Measurements from ENCODE around the gene SFMBT2. TPM values are rescaled to one million over a fixed set of nuclear protein-coding genes. Genes with fewer than 3 reads are reported as not detected.
A peak's percentile ranks its signal among the peaks of the same experiment; 100 is the strongest.
"Not testable (repeated sequence)": the region's sequence is repeated elsewhere in the genome, so short reads cannot be mapped to it uniquely, and the experiment has no call there.

The SFMBT2 gene
- total and polyA plus RNA-seq, 5 donors from 2014 or later, result 1.3 to 21.2 (median 1.6) TPM

DNA sequence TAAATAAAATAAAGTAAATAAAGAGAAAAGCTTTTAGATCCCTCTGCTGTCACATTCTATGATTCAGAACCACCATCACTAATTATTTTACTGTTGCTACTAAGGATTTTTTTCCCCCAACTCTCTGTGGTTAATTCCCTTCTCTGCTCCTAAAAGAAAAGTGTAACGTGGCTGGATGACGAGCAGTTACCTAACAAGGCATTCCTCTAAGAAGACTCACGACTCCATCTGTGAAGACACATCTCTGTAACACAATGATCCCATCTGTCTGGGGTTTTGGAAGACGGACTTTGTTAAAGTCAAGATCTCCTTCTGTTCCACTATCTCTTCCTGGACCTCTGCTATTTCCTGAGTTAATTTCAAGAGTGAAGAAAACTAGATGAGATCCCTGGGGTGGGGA, 179.9 kb downstream of the SFMBT2 start:
- Mint-ChIP-seq H3K9me3 (peaks cover 0 to 6% (median 4%) of the 10 kb centered on the region in 7 donors), H3K27ac (no peak overlapping the region), H3K27me3 (no peaks in the 10 kb centered on the region), H3K36me3 (peaks cover 30% of the 10 kb centered on the region), H3K4me1 (peaks cover 5 to 19% (median 13%) of the 10 kb centered on the region in 4 donors), H3K4me3 (no peak overlapping the region)
- H3K4me1 ChIP-seq (ENCODE audit: control insufficient read depth, insufficient read depth, low read length, poor library complexity, severe bottlenecking), result no peaks in the 10 kb centered on the region
- no peaks in the 10 kb centered on the region for H3K9me3 ChIP-seq (ENCODE audit: control insufficient read depth in 2 of 2, low read length in 2 of 2)
- H3K27ac ChIP-seq (ENCODE audit: insufficient read depth, low read length, poor library complexity, severe bottlenecking), result no peak overlapping the region
- H3K4me3 ChIP-seq (ENCODE audit: low read depth, low read length), result no peak overlapping the region
- ATAC-seq (ENCODE audit: low read depth in 2 of 2), result no peak
- H3K36me3 ChIP-seq (ENCODE audit: control insufficient read depth, insufficient read depth, low read length), result peaks cover 16% of the 10 kb centered on the region
- no peaks in the 10 kb centered on the region for H3K27me3 ChIP-seq (ENCODE audit: control insufficient read depth, insufficient read depth, low read length)
- no peak for DNase-seq

DNA sequence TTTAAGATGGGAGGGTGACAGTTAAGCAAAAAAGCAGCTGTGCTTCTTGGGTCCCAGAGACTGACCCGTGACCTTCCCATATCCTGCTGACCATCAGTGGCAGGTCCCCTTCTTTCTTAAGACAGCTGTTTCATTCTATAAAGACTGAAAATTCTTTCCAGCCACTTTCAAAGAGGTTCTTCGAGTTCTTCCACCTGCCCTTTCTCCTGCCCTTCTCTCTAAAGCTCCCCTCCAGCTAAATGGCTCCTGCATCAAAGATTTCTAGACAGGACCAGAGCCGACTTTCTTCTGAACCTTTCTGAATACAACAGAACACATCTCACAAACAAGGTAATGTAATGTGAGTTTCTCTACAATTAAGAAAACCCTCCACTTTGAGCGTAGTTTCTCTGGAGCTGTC, 180.8 kb downstream of the SFMBT2 start:
- no peak for ATAC-seq (ENCODE audit: low read depth in 2 of 2)
- peaks cover 0 to 6% (median 2%) of the 10 kb centered on the region in 7 donors for H3K9me3 Mint-ChIP-seq
- H3K27me3 ChIP-seq (ENCODE audit: control insufficient read depth, insufficient read depth, low read length), result no peaks in the 10 kb centered on the region
- H3K27ac Mint-ChIP-seq, result peak overlapping the region in 2 of 3 donors; percentile 27
- peaks cover 33% of the 10 kb centered on the region for H3K36me3 Mint-ChIP-seq
- no peak for DNase-seq
- peaks cover 23% of the 10 kb centered on the region for H3K36me3 ChIP-seq (ENCODE audit: control insufficient read depth, insufficient read depth, low read length)
- peaks cover 5 to 15% (median 11%) of the 10 kb centered on the region in 4 donors for H3K4me1 Mint-ChIP-seq
- H3K4me1 ChIP-seq (ENCODE audit: control insufficient read depth, insufficient read depth, low read length, poor library complexity, severe bottlenecking), result no peaks in the 10 kb centered on the region
- H3K9me3 ChIP-seq (ENCODE audit: control insufficient read depth in 2 of 2, low read length in 2 of 2), result peaks cover 0 to 2% of the 10 kb centered on the region in 2 experiments
- no peak overlapping the region for H3K4me3 Mint-ChIP-seq
- no peaks in the 10 kb centered on the region for H3K27me3 Mint-ChIP-seq
- H3K4me3 ChIP-seq (ENCODE audit: low read depth, low read length), result no peak overlapping the region
- H3K27ac ChIP-seq (ENCODE audit: insufficient read depth, low read length, poor library complexity, severe bottlenecking), result no peak overlapping the region

DNA sequence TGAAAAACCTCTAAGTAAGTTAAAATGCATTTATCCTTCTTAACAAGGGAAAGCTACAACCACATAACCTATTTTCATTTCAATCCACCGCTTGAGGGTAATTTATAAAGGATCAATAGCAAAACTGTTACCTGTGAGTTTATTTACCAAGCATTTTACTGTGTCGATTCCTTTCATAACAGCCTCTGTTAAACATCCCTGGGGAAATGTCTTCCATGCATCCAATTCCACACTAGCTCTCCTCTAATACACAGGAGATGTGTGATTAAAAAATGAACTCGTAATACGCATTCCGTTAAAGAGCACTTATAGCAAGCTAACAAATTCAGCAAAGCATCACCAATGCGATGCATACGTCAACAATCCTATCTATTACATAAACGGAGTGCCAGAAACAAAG, 185.7 kb downstream of the SFMBT2 start:
- H3K27me3 ChIP-seq (ENCODE audit: control insufficient read depth, insufficient read depth, low read length), result no peaks in the 10 kb centered on the region
- peaks cover 7 to 8% of the 10 kb centered on the region in 2 experiments for H3K9me3 ChIP-seq (ENCODE audit: control insufficient read depth in 2 of 2, low read length in 2 of 2)
- H3K36me3 Mint-ChIP-seq, result peaks cover 48% of the 10 kb centered on the region
- H3K27ac ChIP-seq (ENCODE audit: insufficient read depth, low read length, poor library complexity, severe bottlenecking), result no peak overlapping the region
- ATAC-seq (ENCODE audit: low read depth in 2 of 2) (no peak), DNase-seq (no peak)
- H3K4me1 ChIP-seq (ENCODE audit: control insufficient read depth, insufficient read depth, low read length, poor library complexity, severe bottlenecking), result no peaks in the 10 kb centered on the region
- no peak overlapping the region for H3K4me3 ChIP-seq (ENCODE audit: low read depth, low read length)
- peaks cover 0 to 2% (median 0%) of the 10 kb centered on the region in 4 donors for H3K4me1 Mint-ChIP-seq
- H3K27ac Mint-ChIP-seq, result peak overlapping the region in 1 of 3 donors; percentile 27
- H3K9me3 Mint-ChIP-seq, result peaks cover 0 to 23% (median 5%) of the 10 kb centered on the region in 7 donors
- peaks cover 36% of the 10 kb centered on the region for H3K36me3 ChIP-seq (ENCODE audit: control insufficient read depth, insufficient read depth, low read length)
- H3K27me3 Mint-ChIP-seq, result no peaks in the 10 kb centered on the region
- no peak overlapping the region for H3K4me3 Mint-ChIP-seq

DNA sequence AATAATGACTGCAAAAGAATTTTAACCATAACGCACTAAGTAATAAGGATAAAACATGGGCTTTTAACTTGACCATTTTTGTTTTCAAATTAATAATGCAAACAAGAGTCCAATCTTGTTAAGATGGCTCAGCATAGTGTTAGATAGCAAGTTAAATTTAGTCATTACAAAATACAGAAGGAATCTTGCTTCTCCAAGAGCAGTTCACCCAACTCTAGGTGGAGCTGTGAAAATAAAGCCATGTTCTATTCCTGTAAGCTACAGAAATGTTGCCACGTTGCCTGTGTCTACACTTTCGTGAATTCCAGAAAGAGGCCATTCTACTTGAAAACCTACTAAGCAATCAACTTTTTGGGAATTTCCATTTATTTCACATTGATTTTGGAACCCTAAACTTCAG, 191.9 kb downstream of the SFMBT2 start:
- Histone ChIP-seq H3K27me3 (ENCODE audit: control insufficient read depth, insufficient read depth, low read length) (no peaks in the 10 kb centered on the region), H3K4me3 (ENCODE audit: low read depth, low read length) (no peak overlapping the region), H3K36me3 (ENCODE audit: control insufficient read depth, insufficient read depth, low read length) (peaks cover 9% of the 10 kb centered on the region), H3K4me1 (ENCODE audit: control insufficient read depth, insufficient read depth, low read length, poor library complexity, severe bottlenecking) (no peaks in the 10 kb centered on the region), H3K27ac (ENCODE audit: insufficient read depth, low read length, poor library complexity, severe bottlenecking) (no peak overlapping the region), H3K9me3 (ENCODE audit: control insufficient read depth in 2 of 2, low read length in 2 of 2) (peaks cover 2 to 4% of the 10 kb centered on the region in 2 experiments)
- DNase-seq (no peak), ATAC-seq (ENCODE audit: low read depth in 2 of 2) (no peak)
- Mint-ChIP-seq H3K4me1 (peaks cover 0 to 6% (median 2%) of the 10 kb centered on the region in 4 donors), H3K4me3 (no peak overlapping the region), H3K9me3 (peaks cover 0 to 9% (median 1%) of the 10 kb centered on the region in 7 donors), H3K27me3 (no peaks in the 10 kb centered on the region), H3K36me3 (peaks cover 40% of the 10 kb centered on the region), H3K27ac (no peak overlapping the region)

DNA sequence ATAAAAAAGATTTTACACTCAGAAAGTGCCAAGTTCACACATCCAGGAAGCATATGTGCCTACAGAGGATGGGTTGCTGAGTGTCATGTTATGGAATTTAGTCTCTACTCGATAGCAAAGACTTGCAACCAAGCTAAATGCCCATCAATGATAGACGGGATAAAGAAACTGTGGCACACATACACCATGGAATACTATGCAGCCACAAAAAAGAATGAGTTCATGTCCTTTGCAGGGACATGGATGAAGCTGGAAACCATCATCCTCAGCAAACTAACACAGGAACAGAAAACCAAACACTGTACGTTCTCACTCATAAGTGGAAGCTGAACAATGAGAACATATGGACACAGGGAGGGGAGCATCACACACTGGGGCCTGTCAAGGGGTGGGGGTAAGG, 198.1 kb downstream of the SFMBT2 start:
- not testable (repeated sequence) for H3K4me3 Mint-ChIP-seq; H3K4me3 ChIP-seq (ENCODE audit: low read depth, low read length); H3K4me1 ChIP-seq (ENCODE audit: control insufficient read depth, insufficient read depth, low read length, poor library complexity, severe bottlenecking); H3K36me3 ChIP-seq (ENCODE audit: control insufficient read depth, insufficient read depth, low read length); H3K4me1 Mint-ChIP-seq; ATAC-seq (ENCODE audit: low read depth in 2 of 2); H3K27ac Mint-ChIP-seq; H3K27ac ChIP-seq (ENCODE audit: insufficient read depth, low read length, poor library complexity, severe bottlenecking); H3K27me3 Mint-ChIP-seq; DNase-seq; H3K9me3 Mint-ChIP-seq; H3K27me3 ChIP-seq (ENCODE audit: control insufficient read depth, insufficient read depth, low read length); H3K9me3 ChIP-seq (ENCODE audit: control insufficient read depth in 2 of 2, low read length in 2 of 2)
- H3K36me3 Mint-ChIP-seq, result peaks cover 44% of the 10 kb centered on the region

DNA sequence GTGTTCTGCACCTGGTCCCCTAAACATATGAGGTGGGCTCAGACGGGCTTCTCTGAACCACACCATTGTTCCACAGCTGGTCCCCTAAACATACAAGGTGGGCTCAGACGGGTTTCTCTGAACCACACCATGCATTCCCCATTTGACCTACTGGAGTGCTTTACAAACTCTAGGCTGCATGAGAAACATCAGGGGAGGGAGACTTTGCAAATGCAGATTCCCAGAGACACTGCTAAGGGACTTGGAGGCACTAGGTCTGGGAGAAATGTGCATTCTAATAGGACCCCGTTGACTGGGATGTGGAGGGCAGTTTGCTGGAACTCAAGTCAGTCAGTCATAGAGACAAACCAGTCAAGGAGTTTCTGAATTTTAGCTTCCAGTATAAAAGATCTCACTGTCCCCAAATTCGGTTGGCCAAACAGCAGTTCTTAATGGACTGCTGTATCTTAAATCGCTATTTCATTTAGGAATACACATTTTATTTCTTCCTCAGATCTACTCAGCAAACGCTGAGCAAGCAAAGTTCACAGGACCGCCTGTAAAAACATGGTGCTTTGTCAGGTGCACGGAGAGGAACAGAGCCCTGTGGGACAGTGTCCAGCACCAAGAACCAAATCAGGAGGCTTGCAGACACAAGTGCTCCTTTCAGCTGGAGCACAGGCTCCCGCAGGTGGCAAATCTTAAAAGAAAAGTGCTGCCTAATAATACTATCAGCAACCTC, 198.8 kb downstream of the SFMBT2 start:
- Histone ChIP-seq H3K4me3 (ENCODE audit: low read depth, low read length) (no peak overlapping the region), H3K27me3 (ENCODE audit: control insufficient read depth, insufficient read depth, low read length) (no peaks in the 10 kb centered on the region), H3K9me3 (ENCODE audit: control insufficient read depth in 2 of 2, low read length in 2 of 2) (no peaks in the 10 kb centered on the region), H3K36me3 (ENCODE audit: control insufficient read depth, insufficient read depth, low read length) (peaks cover 7% of the 10 kb centered on the region), H3K4me1 (ENCODE audit: control insufficient read depth, insufficient read depth, low read length, poor library complexity, severe bottlenecking) (no peaks in the 10 kb centered on the region), H3K27ac (ENCODE audit: insufficient read depth, low read length, poor library complexity, severe bottlenecking) (no peak overlapping the region)
- H3K4me3 Mint-ChIP-seq, result no peak overlapping the region
- H3K4me1 Mint-ChIP-seq, result peaks cover 0 to 8% (median under 1%) of the 10 kb centered on the region in 4 donors
- no peak overlapping the region for H3K27ac Mint-ChIP-seq
- no peaks in the 10 kb centered on the region for H3K9me3 Mint-ChIP-seq
- ATAC-seq (ENCODE audit: low read depth in 2 of 2) (no peak), DNase-seq (no peak)
- peaks cover 46% of the 10 kb centered on the region for H3K36me3 Mint-ChIP-seq
- H3K27me3 Mint-ChIP-seq, result no peaks in the 10 kb centered on the region

DNA sequence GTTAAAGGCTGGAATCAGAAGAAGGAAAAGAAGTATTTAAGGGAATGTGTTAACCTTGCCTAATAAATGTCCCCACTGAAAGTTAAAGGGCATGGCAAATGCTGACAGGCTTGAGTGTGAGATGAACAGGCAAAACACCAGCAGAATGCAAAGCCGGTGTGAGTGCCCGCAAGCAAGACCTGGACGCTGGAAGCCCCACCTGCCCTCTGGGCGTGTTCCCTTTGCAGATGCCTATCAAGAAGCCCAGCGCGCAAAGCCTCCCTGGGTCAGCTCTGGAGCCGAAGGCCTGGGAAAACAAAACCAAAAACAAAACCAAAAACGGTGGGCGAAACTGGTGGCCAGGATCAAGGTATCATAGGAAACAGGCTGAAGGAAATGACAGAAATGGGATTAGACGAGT, 200.3 kb downstream of the SFMBT2 start:
- peaks cover 0 to 8% (median 2%) of the 10 kb centered on the region in 4 donors for H3K4me1 Mint-ChIP-seq
- no peaks in the 10 kb centered on the region for H3K4me1 ChIP-seq (ENCODE audit: control insufficient read depth, insufficient read depth, low read length, poor library complexity, severe bottlenecking)
- ATAC-seq (ENCODE audit: low read depth in 2 of 2) (no peak), DNase-seq (no peak)
- H3K27ac Mint-ChIP-seq, result peak overlapping the region in 1 of 3 donors; percentile 72
- H3K9me3 Mint-ChIP-seq, result no peaks in the 10 kb centered on the region
- no peak overlapping the region for H3K27ac ChIP-seq (ENCODE audit: insufficient read depth, low read length, poor library complexity, severe bottlenecking)
- no peaks in the 10 kb centered on the region for H3K27me3 Mint-ChIP-seq
- no peaks in the 10 kb centered on the region for H3K27me3 ChIP-seq (ENCODE audit: control insufficient read depth, insufficient read depth, low read length)
- H3K4me3 Mint-ChIP-seq, result no peak overlapping the region
- peaks cover 10% of the 10 kb centered on the region for H3K36me3 ChIP-seq (ENCODE audit: control insufficient read depth, insufficient read depth, low read length)
- no peak overlapping the region for H3K4me3 ChIP-seq (ENCODE audit: low read depth, low read length)
- no peaks in the 10 kb centered on the region for H3K9me3 ChIP-seq (ENCODE audit: control insufficient read depth in 2 of 2, low read length in 2 of 2)
- H3K36me3 Mint-ChIP-seq, result peaks cover 46% of the 10 kb centered on the region

DNA sequence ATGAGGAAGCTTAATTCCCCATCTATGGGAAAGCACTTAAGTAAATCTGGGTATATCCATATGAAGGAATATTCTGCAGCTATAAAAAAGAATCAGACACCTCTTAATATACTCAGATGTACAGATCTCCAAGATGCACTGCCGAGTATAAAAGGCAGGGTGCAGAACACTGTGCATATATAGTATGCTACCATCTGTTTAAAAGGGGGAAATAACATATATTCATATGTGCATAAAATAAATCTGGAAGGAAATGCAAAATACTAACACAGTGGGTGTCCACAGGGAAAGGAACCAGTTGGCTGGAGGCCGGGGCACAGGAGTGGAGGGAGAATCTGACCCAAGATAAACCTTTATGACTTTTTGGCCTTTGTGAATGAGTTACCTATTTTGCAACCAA, 201.4 kb downstream of the SFMBT2 start:
- H3K36me3 ChIP-seq (ENCODE audit: control insufficient read depth, insufficient read depth, low read length), result peaks cover 10% of the 10 kb centered on the region
- H3K27ac Mint-ChIP-seq, result no peak overlapping the region
- peaks cover 45% of the 10 kb centered on the region for H3K36me3 Mint-ChIP-seq

More for the DNA sequence above, 201.4 kb downstream of the SFMBT2 start:
- ATAC-seq (ENCODE audit: low read depth in 2 of 2) (no peak), DNase-seq (no peak)
- H3K9me3 Mint-ChIP-seq, result no peaks in the 10 kb centered on the region
- no peak overlapping the region for H3K4me3 Mint-ChIP-seq
- peaks cover 0 to 8% (median 2%) of the 10 kb centered on the region in 4 donors for H3K4me1 Mint-ChIP-seq
- H3K27ac ChIP-seq (ENCODE audit: insufficient read depth, low read length, poor library complexity, severe bottlenecking), result no peak overlapping the region
- H3K4me3 ChIP-seq (ENCODE audit: low read depth, low read length), result no peak overlapping the region
- H3K27me3 Mint-ChIP-seq, result no peaks in the 10 kb centered on the region
- no peaks in the 10 kb centered on the region for H3K9me3 ChIP-seq (ENCODE audit: control insufficient read depth in 2 of 2, low read length in 2 of 2)
- no peaks in the 10 kb centered on the region for H3K4me1 ChIP-seq (ENCODE audit: control insufficient read depth, insufficient read depth, low read length, poor library complexity, severe bottlenecking)
- H3K27me3 ChIP-seq (ENCODE audit: control insufficient read depth, insufficient read depth, low read length), result no peaks in the 10 kb centered on the region
